Fibroblast of skin of back (primary cell): ENCODE measurements around the gene MROH2A.

Source experiments
- DNase-seq: peaks from one replicate; pipeline ENCODE4 v3.0.0-alpha.2; 2013

The MROH2A gene

DNA sequence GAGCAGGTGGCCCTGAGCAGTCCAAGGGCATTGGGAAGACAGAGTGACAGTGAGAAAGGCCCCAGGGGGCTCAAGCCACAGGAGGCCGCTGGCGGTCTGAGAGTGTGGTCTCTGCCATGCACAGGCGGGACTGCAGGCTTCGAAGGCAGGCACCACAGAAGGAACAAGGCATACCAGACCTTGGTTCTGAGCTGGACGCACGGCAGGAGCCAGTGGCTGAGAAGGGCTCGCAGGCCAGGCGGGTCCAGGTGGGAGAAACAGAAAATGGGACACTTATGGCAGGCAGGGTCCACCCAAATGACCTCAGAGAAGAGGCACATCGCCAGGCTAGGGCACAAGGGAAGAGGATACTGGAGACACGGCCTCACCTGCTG lies 61.3 kb downstream of the MROH2A start:
- DNase-seq: no peak

- DNase-seq: no peak
Measured at GRCh38 chr2:233840520-233840919, 62.4 kb downstream of the MROH2A start.

DNA sequence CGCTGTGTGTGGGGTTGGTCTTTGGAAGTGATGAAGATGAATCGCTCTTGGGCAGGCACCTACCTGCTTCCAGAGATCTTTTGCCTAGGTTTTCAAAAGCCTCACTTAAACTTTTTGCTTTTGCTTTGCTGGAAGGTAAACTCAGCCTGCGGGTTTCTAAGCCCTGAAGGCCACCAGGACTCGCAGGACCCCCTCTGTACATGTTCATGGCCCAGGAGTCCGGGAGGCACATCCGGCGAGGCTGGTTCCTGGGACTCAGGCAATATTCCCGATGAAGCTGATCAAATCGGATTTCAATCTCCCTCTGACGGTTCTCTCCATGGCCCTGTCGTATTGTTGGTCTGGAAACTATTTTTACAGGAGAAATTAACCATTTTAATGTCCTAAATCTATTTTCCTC lies 63.1 kb downstream of the MROH2A start:
- DNase-seq: no peak

DNA sequence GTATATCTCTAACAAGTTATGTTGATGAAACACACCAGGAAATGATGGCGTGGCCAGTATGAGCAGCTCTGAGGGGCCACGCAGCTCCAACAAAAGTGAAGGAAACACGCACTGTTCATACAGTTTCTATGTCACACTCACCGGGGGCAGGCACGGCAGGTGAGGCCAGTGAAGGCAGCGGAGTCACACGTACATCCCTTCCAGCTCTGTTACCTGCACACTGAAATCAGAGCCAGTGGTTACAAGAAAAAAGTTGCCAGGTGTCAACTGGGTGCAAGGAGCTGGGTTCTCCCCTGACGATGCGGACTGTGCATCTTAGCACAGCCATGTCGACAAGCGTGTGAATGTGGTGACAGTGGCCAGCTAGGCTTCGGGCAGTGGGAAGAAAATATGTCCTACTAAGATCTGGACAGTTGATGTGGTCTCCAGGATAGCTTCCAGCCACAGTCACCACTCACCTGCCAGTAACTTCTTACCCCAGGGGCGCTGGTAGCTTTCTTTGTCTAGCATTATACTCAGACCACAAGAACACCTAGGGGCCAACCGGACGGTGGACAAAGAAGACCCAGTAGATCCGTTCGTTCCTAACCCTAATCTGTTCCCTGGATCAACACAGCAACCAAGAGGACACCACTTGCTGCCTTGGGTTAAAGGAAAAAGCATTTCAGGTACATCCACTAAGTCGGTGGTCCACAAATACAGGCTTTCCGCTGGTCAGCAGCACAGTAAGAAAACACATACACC lies 66.1 kb downstream of the MROH2A start:
- no peak for DNase-seq

DNA sequence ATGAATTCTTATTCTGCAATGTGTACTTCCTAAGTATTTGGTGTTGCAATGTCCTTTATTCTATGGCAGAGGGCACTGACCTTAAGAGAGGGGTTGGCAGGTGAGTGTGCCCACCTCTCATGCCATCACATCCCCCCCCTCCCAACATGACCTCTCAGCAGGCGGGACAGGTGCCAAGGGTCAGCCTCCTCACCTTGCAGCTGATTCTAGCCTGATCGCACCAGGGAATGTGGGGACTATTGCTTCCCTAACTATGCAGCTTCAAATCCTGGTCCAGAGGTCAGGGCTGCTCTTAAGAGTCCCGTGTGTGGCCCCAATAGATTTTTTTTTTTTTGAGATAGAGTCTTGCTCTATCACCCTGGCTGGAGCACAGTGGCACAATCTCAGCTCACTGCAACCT lies 66.7 kb downstream of the MROH2A start:
- DNase-seq: no peak

DNA sequence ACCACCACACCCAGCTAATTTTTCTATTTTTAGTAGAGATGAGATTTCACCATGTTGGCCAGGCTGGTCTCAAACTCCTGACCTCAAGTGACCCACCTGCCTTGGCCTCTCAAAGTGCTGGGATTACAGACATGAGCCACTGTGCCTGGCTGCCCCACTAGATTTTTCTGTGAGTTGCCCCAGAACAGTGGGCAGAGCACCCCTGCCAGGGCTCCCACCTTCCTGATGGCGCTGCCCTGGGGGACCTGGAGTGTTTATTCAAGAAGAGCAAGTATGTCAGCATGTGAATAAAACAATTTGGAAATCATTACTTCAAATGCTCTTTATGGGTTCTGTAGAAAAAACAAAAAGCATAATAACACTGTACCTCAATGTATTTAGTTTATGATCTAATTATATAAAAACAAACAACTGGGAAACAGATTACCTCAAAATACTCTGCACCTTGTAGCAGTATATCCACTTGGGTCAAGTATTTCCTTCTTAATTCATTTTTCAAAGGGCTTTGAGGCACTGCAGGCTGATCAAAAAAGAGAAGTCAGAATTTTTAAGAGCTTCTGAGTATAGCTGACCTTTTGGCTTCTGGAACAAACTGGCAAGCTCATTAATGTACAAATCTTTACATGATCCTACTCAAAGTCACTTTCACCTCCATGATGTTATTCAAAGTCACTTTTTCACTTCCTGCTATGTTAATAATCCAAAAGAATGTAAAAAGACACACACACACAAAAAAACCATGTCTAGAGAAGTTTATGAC lies 67.4 kb downstream of the MROH2A start:
- no peak for DNase-seq

- no peak for DNase-seq
Measured at GRCh38 chr2:233846387-233847247, 68.5 kb downstream of the MROH2A start.

- DNase-seq: no peak
Measured at GRCh38 chr2:233847248-233847898, 69.2 kb downstream of the MROH2A start.

DNA sequence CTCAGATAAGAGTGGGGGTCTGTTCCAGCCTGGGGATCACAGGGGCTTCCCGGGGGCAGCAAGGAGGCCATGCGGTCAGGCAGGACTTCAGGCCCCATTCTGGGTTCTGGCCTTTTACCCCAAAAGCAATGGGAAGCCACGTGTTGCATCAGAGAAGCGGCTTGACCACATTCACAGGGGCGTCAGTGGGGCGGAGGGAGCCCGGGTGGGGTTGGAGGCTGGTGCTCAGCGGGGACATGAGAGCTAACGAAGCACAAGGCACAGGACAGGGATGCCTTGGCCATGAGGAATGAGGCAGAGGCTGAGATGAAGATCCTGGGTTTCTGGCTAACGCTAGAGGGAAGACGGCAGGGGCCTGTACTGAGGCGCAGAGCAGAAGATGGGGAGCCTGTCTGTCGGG lies 70.1 kb downstream of the MROH2A start:
- no peak for DNase-seq

GRCh38 chr2:233849607-233850271 lies 71.6 kb downstream of the MROH2A start:
- DNase-seq: no peak

GRCh38 chr2:233850745-233851144 lies 72.6 kb downstream of the MROH2A start:
- no peak for DNase-seq

- no peak for DNase-seq
Measured at GRCh38 chr2:233851169-233851568, 73.0 kb downstream of the MROH2A start.

DNA sequence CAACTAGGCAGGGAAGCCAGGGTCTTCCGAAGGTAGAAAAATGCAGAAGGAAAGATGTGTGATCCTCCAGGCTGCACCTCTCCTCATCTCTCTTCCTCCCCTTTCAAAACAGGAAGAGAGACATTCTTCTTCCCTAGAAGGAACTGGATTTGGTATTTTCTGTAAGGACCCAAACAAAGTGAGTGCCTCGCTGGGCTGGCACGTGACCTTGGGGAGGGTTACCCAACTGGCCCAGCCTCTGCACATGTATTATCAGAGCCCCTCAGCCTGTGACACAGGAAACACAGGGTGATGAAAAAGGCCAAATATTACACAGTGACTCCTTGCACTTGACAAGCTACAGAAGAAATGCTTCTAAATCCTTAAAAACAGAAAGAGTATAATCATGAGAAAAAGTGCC lies 73.9 kb downstream of the MROH2A start:
- no peak for DNase-seq

- DNase-seq: no peak
Measured at GRCh38 chr2:233853353-233853752, 75.2 kb downstream of the MROH2A start.

GRCh38 chr2:233853883-233854240 lies 75.7 kb downstream of the MROH2A start:
- no peak for DNase-seq

DNA sequence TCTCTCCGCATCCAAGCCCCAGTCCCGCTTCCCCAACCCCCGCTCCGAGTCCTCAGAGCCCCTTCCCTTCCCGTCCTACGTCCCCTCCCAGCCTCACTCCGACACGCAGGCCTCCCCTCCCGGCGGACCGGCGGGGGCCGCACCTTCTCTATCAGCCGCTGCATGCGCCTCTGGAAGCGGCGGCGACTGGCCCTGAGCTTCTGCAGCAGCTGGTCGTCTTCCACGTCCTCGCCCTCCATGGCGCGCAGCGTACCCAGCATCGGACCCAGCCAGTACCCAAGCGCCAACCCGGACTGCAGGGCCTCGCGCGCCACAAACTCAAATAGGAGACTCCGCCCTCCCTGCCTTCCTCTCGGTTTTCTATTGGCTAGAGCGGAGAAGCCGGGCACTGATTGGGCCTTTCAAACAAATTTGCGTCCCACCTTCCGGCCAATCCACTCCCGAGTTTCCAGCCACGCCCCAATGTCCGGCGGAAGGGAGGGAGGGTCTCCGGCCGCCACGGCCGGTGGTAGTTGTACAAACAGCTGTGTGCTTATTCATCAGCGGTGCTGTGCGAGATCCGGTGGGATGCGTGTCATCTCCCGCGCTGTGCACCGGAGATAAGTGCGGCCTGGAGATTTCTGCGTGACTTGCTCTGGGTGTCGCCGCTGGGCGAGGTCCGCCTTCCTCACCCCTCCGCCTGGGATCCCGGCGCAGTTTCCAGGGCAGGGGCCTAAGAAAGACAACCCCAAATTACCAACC lies 76.3 kb downstream of the MROH2A start, which contains the start of gene HJURP:
TSS of gene HJURP (minus strand) at position 295 of the 741 bp plus-strand sequence. CDS start at position 260, 35 bp downstream.
- DNase-seq: peak; percentile 97

- DNase-seq: no peak
Measured at GRCh38 chr2:233855345-233855744, 77.2 kb downstream of the MROH2A start.

DNA sequence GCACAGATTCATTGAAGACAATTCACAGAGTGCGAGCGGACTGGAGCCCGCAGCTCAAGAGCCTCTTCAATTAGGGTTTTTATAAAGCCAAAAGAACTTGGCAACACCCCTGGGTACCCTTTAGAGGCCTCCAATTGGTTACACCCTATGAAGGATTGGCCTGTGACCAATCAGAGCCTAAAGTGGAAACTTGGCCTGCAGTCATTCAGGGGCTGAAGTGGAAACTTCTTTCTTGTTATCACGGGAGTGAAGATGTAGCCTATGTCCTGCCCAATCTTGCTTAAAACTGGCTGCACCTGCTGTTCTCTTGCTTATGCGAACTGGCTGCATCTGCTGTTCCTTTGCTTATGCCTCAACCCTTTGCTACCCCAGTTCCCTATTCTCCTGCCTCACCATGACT lies 78.1 kb downstream of the MROH2A start:
- no peak for DNase-seq

GRCh38 chr2:233857511-233858141 lies 79.5 kb downstream of the MROH2A start:
- DNase-seq: no peak

GRCh38 chr2:233858331-233858730 lies 80.2 kb downstream of the MROH2A start:
- no peak for DNase-seq

- no peak for DNase-seq
Measured at GRCh38 chr2:233862261-233862768, 84.2 kb downstream of the MROH2A start.
